K562 (cell line): Measurements from ENCODE around the gene TGM5. TPM values are rescaled to one million over a fixed set of nuclear protein-coding genes. Genes with fewer than 3 reads are reported as not detected.
A peak's percentile ranks its signal among the peaks of the same experiment; 100 is the strongest.

Experiments used
- ATAC-seq: fragments of 200-7000 bp; cut with Tn5 transposase; 3 replicates; pipeline ENCODE4 v1.9.1; 2020; ENCODE audit warnings: moderate library complexity
- BruUV-seq: library from RNA; stranded (reverse); fragments of 400-500 nt; replicated peaks from 2 replicates; lab custom pipeline; 2021; lab: Mats Ljungman, UMichigan
- CTCF ChIA-PET: fragments of 300-600 bp; formaldehyde crosslinking; extraction: SDS; loops from one replicate; lab custom pipeline; 2021; ENCODE audit warnings: low intra/inter-chr PET ratio; lab: Yijun Ruan, JAX
- POLR2A ChIA-PET: fragments of 300-600, 350-650 bp; sonication (Branson Sonifier 250); formaldehyde crosslinking; extraction: SDS; loops from one replicate; lab custom pipeline; 2021; ENCODE audit warnings: antibody characterized with exemption, inconsistent platforms; lab: Yijun Ruan, JAX
- DNase-seq, 4 experiments: peaks; one replicate each; pipeline versions ENCODE4 v3.0.0 to v3.0.0-alpha.2; 2011 to 2018; ENCODE audit warnings: low spot score in 3 of 4, mixed read lengths in 3 of 4; ENCODE audit errors: extremely low read depth in 1 of 4
- FAIRE-seq: peaks from 2 replicates; lab custom pipeline; 2011; peaks lifted over from hg19 to GRCh38; lab: Jason Lieb, UNC
- H2AFZ ChIP-seq: 2 replicates; pipeline ENCODE4 v1.6.0; 2011; ENCODE audit warnings: low read depth, low read length, control low read depth, inconsistent platforms
- H3K27ac ChIP-seq: fragments of 200-600 bp; 3 replicates; pipeline ENCODE4 v1.8.0; 2011; ENCODE audit warnings: low read depth, mild to moderate bottlenecking, control low read depth, inconsistent platforms, low read length, moderate library complexity, mixed read lengths; ENCODE audit errors: extremely low read depth
- H3K27me3 ChIP-seq, 2 experiments: fragments of 300-600 bp in 1 of 2; 2 replicates in 1 of 2; 3 replicates in 1 of 2; pipeline versions ENCODE4 v1.6.0 to v1.8.0; 2011; ENCODE audit warnings: inconsistent platforms in 2 of 2, low read length in 2 of 2, mild to moderate bottlenecking in 1 of 2, mixed read lengths in 1 of 2, moderate library complexity in 1 of 2; ENCODE audit not compliant: control insufficient read depth in 2 of 2, insufficient read depth in 2 of 2
- H3K36me3 ChIP-seq: fragments of 300-600 bp; 3 replicates; pipeline ENCODE4 v1.8.0; 2011; ENCODE audit warnings: mild to moderate bottlenecking, low read length, inconsistent platforms; ENCODE audit not compliant: control insufficient read depth, insufficient read depth
- H3K4me1 ChIP-seq, 2 experiments: fragments of 200-600 bp in 1 of 2; replicated peaks in 1 of 2; 2 replicates in 1 of 2; 3 replicates in 1 of 2; pipeline versions ENCODE4 v1.5.1 to v1.8.0; 2011; ENCODE audit warnings: inconsistent platforms in 2 of 2, low read length in 2 of 2, mild to moderate bottlenecking in 1 of 2, mixed read lengths in 1 of 2, moderate library complexity in 1 of 2; ENCODE audit not compliant: control insufficient read depth in 2 of 2, insufficient read depth in 2 of 2
- H3K4me2 ChIP-seq: 2 replicates; pipeline ENCODE4 v1.6.1; 2011; ENCODE audit warnings: low read length, control low read depth, inconsistent platforms, mixed read lengths; ENCODE audit not compliant: insufficient read depth
- H3K4me3 ChIP-seq: fragments of 200-600 bp; sonication (generic), shearing (Covaris generic); 2 replicates; pipeline ENCODE4 v1.5.1; 2016; ENCODE audit warnings: control low read depth, inconsistent platforms
- H3K79me2 ChIP-seq: fragments of 200-600 bp; 3 replicates; pipeline ENCODE4 v1.8.0; 2011; ENCODE audit warnings: low read length, inconsistent platforms; ENCODE audit not compliant: control insufficient read depth, insufficient read depth
- H3K9ac ChIP-seq, 2 experiments: 2 replicates each; pipeline versions ENCODE4 v1.6.0 to v1.6.1; 2011; ENCODE audit warnings: low read depth in 2 of 2, low read length in 2 of 2, control low read depth in 1 of 2, inconsistent platforms in 1 of 2, mild to moderate bottlenecking in 1 of 2, mixed read lengths in 1 of 2; ENCODE audit not compliant: insufficient read depth in 1 of 2
- H3K9me1 ChIP-seq: one replicate; pipeline ENCODE4 v1.6.0; 2011; ENCODE audit warnings: inconsistent platforms, mild to moderate bottlenecking, low read length, moderate library complexity; ENCODE audit not compliant: control insufficient read depth, insufficient read depth
- H3K9me3 ChIP-seq: replicated peaks from 2 replicates; pipeline ENCODE4 v1.5.1; 2011; ENCODE audit warnings: low read depth, low read length, inconsistent platforms; ENCODE audit not compliant: control insufficient read depth, insufficient read depth
- H4K20me1 ChIP-seq: replicated peaks from 2 replicates; pipeline ENCODE4 v1.6.1; 2011; ENCODE audit warnings: low read length, inconsistent platforms, mixed read lengths; ENCODE audit not compliant: control insufficient read depth, insufficient read depth
- AFF1 ChIP-seq, 2 experiments: fragments of 450-650 bp; IDR thresholded peaks; 2 replicates each; pipeline ENCODE4 v1.6.1; 2018; ENCODE audit warnings: mild to moderate bottlenecking in 2 of 2, low read depth in 1 of 2; ENCODE audit not compliant: partially characterized antibody in 2 of 2
- IRF1 ChIP-seq: sonication (generic); formaldehyde crosslinking; IDR thresholded peaks from 2 replicates; pipeline ENCODE4 v1.8.0; 2022; ENCODE audit warnings: missing genetic modification reagents, mild to moderate bottlenecking, borderline replicate concordance
- NFIC ChIP-seq: fragments of 450-650 bp; IDR thresholded peaks from 2 replicates; pipeline ENCODE4 v1.6.1; 2017; ENCODE audit warnings: mild to moderate bottlenecking, inconsistent platforms
- RCOR1 ChIP-seq, 2 experiments: IDR thresholded peaks; 2 replicates each; pipeline ENCODE4 v1.6.1; 2012; ENCODE audit warnings: low read depth in 2 of 2, low read length in 2 of 2, borderline replicate concordance in 1 of 2, improper control_type of control experiment in 1 of 2
- SOX6 ChIP-seq: fragments of 450-650 bp; IDR thresholded peaks from 2 replicates; pipeline ENCODE4 v1.6.1; 2014; ENCODE audit warnings: mild to moderate bottlenecking
- ZNF212 ChIP-seq: fragments of 450-650 bp; formaldehyde crosslinking; IDR thresholded peaks from 2 replicates; pipeline ENCODE4 v1.4.0; 2020; ENCODE audit warnings: mild to moderate bottlenecking
- WGBS: fragments of 100-300 bp; shearing (Covaris generic); methylation state at CpG from one replicate; pipeline ENCODE4 v1.1.6; 2016; ENCODE audit warnings: low coverage, mixed read lengths; ENCODE audit not compliant: insufficient coverage; ENCODE audit errors: missing lambda C conversion rate; 5-methylcytosine and 5-hydroxymethylcytosine counted together
- in situ Hi-C: fragments of 300-500 bp; cut with MboI; formaldehyde crosslinking; loops from 4 replicates; pipeline ENCODE4 v1.15.0; 2018; ENCODE audit warnings: inconsistent platforms, mixed read lengths
- intact Hi-C: fragments of 100-400 bp; cut with micrococcal nuclease; formaldehyde crosslinking; loops from 2 replicates; pipeline ENCODE4 v1.14.2; 2022
- polyA plus RNA-seq, 8 experiments: library from polyadenylated mRNA; depleted of rRNA in 4 of 8; stranded (reverse) in 5 of 8; unstranded in 3 of 8; fragments of >200 nt; fragmentation: Nextera tagmentation in 2 of 8; fragmentation: Illumina TruSeq in 1 of 8; extraction: Ambion mirVana in 2 of 8; extraction: Trizol in 1 of 8; gene quantifications; 2 replicates each; pipeline versions ENCODE4 v1.2.1 to v1.2.3, GENCODE V29; 2011 to 2014; ENCODE audit warnings: inconsistent platforms in 1 of 8, missing spikeins in 1 of 8
- total RNA-seq, 7 experiments: library from RNA; depleted of rRNA in 6 of 7; stranded (reverse); fragments of >200 nt in 6 of 7; fragmentation: Illumina TruSeq in 2 of 7; extraction: Trizol in 2 of 7; gene quantifications; 2 replicates each; pipeline versions ENCODE4 v1.2.1 to v1.2.3, GENCODE V29; 2011 to 2021; ENCODE audit warnings: low replicate concordance in 1 of 7

The TGM5 gene
- total and polyA plus RNA-seq, 9 of the 15 experiments (the other 6 are each of a cell fraction or from before 2014, with no cell fraction given), result 0.03 to 0.10 (median 0.07) TPM; not detected in 6

GRCh38 chr15:43278869-43279268 lies 12.1 kb upstream of the TGM5 start:
- Histone ChIP-seq H3K27me3 (peaks cover 54 to 77% of the 10 kb centered on the region in 2 experiments), H4K20me1 (no peaks in the 10 kb centered on the region; the same call in 1 of the 2 replicates), H3K27ac (no peak overlapping the region), H3K79me2 (no peaks in the 10 kb centered on the region), H3K36me3 (no peaks in the 10 kb centered on the region), H3K4me3 (no peak overlapping the region), H3K4me2 (no peak overlapping the region), H3K9ac (no peak overlapping the region), H3K4me1 (no peaks in the 10 kb centered on the region; a peak in 1 of 5 replicates), H3K9me3 (no peaks in the 10 kb centered on the region), H2AFZ (no peak overlapping the region), H3K9me1 (no peaks in the 10 kb centered on the region)
- CTCF ChIA-PET, result no interaction called here
- TF ChIP-seq NFIC (no peak), SOX6 (no peak), IRF1 (CRISPR knock-in tag) (no peak), RCOR1 (IDR thresholded peaks at IDR 0.05; ENCODE audit: borderline replicate concordance in 1 of 2, low read depth in 2 of 2, low read length in 2 of 2) (no peak), AFF1 (IDR thresholded peaks at IDR 0.05; ENCODE audit: low read depth in 1 of 2, partially characterized antibody in 2 of 2) (no peak), ZNF212 (no peak)
- DNase-seq (no peak), ATAC-seq (peak; percentile 27; the same call in 1 of the 3 replicates), FAIRE-seq (no peak)
- 1% methylated on average over 11 of the region's 11 CpGs for WGBS
- intact Hi-C loops (no loop called here), in situ Hi-C loops (loop anchor here (5.0 to 10.0 kb wide), 2 partner anchors 72 to 564 kb away; no protein-coding TSS in a partner anchor)
- no TSS peak for BruUV-seq
- POLR2A ChIA-PET, result interaction anchor here (0.6 kb wide), 2 partner anchors 11 to 44 kb away, joined by 3 to 5 read pairs; no protein-coding TSS in a partner anchor
